Epithelial cell of proximal tubule (primary cell): ENCODE measurements around the gene AEN. TPM values are rescaled to one million over a fixed set of nuclear protein-coding genes. Genes with fewer than 3 reads are reported as not detected.

Experiments used
- DNase-seq: peaks from one replicate; pipeline ENCODE4 v3.0.0-alpha.2; 2011; ENCODE audit warnings: low read depth
- H3K4me3 ChIP-seq: 2 replicates; pipeline ENCODE4 v1.5.1; 2011; ENCODE audit warnings: low read depth, mild to moderate bottlenecking, low read length
- CTCF ChIP-seq: conservative IDR thresholded peaks from 2 replicates; pipeline ENCODE4 v1.5.1; 2012; ENCODE audit warnings: low read depth, mild to moderate bottlenecking, low read length
- total RNA-seq: library from RNA; depleted of rRNA; stranded (reverse); fragments of >200 nt; gene quantifications from 2 replicates; pipeline ENCODE4 v1.2.3, GENCODE V29; 2015

Gene AEN
- total RNA-seq, 1 donor from 2014 or later, result 58.8 TPM

DNA sequence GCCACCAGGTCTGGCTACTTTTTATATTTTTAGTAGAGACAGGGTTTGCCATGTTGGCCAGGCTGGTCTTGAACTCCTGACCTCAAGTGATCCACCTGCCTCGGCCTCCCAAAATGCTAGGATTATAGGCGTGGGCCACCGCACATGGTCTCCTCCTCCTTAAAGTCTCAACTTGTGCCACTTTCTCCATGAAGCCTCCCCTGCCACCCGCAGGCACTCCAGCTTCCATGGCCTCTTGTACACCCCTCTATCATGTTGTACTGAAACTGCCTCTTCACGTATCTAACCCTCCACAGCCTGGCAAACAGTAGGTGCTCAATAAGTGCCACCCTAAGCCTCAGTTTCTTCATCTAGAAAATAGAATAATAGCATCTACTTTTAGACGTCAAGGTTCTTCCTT, 57.6 kb downstream of the AEN start:
- no peak for DNase-seq
- TF ChIP-seq CTCF, result no peak
- H3K4me3 ChIP-seq, result no peak overlapping the region

DNA sequence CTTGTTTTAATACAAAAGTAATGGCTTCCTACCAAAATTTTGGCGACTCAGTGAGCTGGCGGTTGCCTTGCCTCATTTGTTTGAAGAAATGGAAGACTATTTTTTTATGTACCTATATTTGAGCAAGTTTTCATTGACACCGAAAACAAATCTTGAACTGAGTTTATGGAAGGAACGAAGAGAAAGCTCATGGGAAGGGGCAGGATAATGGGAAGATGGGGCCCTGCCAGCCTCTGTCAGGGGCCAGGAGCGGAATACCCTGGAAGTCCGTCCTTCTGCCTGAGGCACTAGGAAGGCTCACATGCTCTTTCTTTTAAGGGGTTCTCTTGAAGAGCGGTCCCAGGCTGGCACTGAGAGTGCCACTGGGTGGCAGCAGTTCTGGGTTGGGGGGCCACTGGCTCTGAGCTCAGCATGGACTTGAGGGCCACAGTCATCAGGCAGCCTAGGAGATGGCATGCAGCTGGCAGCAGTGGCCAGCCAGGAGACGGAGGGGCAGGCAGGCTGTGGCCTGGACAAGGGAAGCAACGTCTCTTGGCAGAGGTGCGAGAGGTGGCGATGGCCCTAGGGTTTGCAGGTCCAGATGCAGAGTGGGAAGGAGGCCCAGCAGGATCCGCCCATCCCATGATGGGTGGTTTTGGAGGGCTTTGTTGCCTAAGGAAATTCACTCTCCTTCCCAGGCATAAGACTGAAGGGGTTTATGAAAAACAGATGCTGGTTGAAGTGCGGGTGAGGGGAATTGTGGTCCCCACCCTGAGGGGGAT, 59.3 kb downstream of the AEN start:
- DNase-seq, result no peak
- TF ChIP-seq CTCF, result no peak
- no peak overlapping the region for H3K4me3 ChIP-seq

DNA sequence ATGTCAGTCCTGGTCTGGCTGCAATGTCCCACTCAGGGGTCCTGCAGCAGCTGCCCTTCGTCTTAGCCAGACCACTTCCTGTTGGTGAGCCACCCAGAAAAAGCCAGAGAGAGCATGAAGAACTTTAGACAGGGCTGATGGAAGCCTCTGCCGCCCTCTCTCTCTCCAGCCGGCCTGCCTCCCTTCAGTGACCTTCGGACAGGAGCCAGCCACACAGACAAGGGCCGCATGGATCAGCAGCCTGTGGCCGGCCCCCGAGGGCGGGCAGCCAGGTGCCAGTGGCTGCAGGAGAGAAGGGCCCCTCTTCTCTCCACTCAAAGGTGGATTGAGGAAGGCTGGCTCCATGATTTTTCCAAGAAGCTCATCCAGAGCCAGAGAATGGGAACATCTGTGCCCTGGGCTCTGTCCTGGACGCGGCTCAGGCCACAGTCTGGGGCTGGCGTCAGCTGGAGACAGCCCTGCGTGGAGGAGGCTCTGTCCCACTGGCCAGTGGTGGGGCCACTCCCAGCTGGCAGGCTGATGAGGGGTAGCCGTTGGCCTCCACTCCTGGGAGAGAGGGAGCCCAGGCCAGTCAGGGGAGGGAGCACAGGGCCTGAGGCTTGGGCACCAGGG, 60.6 kb downstream of the AEN start:
- no peak for DNase-seq
- H3K4me3 ChIP-seq, result no peak overlapping the region
- TF ChIP-seq CTCF, result no peak

Other genes starting within 250 kb of the AEN start
- gene MRPL46, start 154.0 kb upstream of the AEN start, total RNA-seq, result 30.4 and 34.7 TPM in 2 replicates
- 32.3 and 48.6 TPM in 2 replicates for gene MRPS11, start 153.6 kb upstream of the AEN start, total RNA-seq
- gene DET1, start 74.7 kb upstream of the AEN start, total RNA-seq, result 4.0 and 4.3 TPM in 2 replicates
- gene ISG20, start 17.7 kb downstream of the AEN start, total RNA-seq, result 7.6 and 17.3 TPM in 2 replicates
- gene ACAN, start 182.1 kb downstream of the AEN start, total RNA-seq, result not detected in 2 replicates